Mucosa of stomach (tissue), 1 donor: ENCODE results near the gene PACS2.

Source experiments
- H3K27me3 ChIP-seq: one replicate; pipeline ENCODE4 v1.7.0; 2013; ENCODE audit warnings: mild to moderate bottlenecking, low read length; ENCODE audit not compliant: control insufficient read depth, insufficient read depth
- H3K36me3 ChIP-seq: one replicate; pipeline ENCODE4 v1.7.0; 2013; ENCODE audit warnings: low read length; ENCODE audit not compliant: control insufficient read depth, insufficient read depth
- H3K4me1 ChIP-seq: one replicate; pipeline ENCODE4 v1.7.0; 2013; ENCODE audit warnings: mild to moderate bottlenecking, low read length; ENCODE audit not compliant: control insufficient read depth, insufficient read depth
- H3K4me3 ChIP-seq: one replicate; pipeline ENCODE4 v1.7.0; 2013; ENCODE audit warnings: low read length
- H3K9ac ChIP-seq: one replicate; pipeline ENCODE4 v1.7.0; 2013; ENCODE audit warnings: mild to moderate bottlenecking, low read length, moderate library complexity
- H3K9me3 ChIP-seq: one replicate; pipeline ENCODE4 v1.7.0; 2013; ENCODE audit warnings: mild to moderate bottlenecking, low read length, moderate library complexity; ENCODE audit not compliant: control insufficient read depth
- donor health status: Pancreatic carcinoma.

The PACS2 gene

GRCh38 chr14:105427936-105428485, 113.5 kb downstream of the PACS2 start:
- no peaks in the 10 kb centered on the region for H3K4me1 ChIP-seq
- H3K27me3 ChIP-seq = no peaks in the 10 kb centered on the region
- no peaks in the 10 kb centered on the region for H3K36me3 ChIP-seq
- no peak overlapping the region for H3K4me3 ChIP-seq
- H3K9ac ChIP-seq = no peak overlapping the region
- no peaks in the 10 kb centered on the region for H3K9me3 ChIP-seq

- no peak overlapping the region for H3K9ac ChIP-seq
- no peaks in the 10 kb centered on the region for H3K36me3 ChIP-seq
- H3K4me3 ChIP-seq = no peak overlapping the region
- no peaks in the 10 kb centered on the region for H3K9me3 ChIP-seq
- H3K27me3 ChIP-seq = no peaks in the 10 kb centered on the region
- H3K4me1 ChIP-seq = no peaks in the 10 kb centered on the region
Observed at GRCh38 chr14:105430042-105430441, 115.5 kb downstream of the PACS2 start.

- H3K36me3 ChIP-seq = no peaks in the 10 kb centered on the region
- no peaks in the 10 kb centered on the region for H3K9me3 ChIP-seq
- no peaks in the 10 kb centered on the region for H3K27me3 ChIP-seq
Observed at GRCh38 chr14:105430565-105430964, 116.0 kb downstream of the PACS2 start.

GRCh38 chr14:105431256-105431655, 116.7 kb downstream of the PACS2 start:
- Histone ChIP-seq H3K36me3 (no peaks in the 10 kb centered on the region), H3K4me1 (no peaks in the 10 kb centered on the region), H3K27me3 (no peaks in the 10 kb centered on the region), H3K9me3 (no peaks in the 10 kb centered on the region), H3K9ac (no peak overlapping the region), H3K4me3 (no peak overlapping the region)

More at GRCh38 chr14:105430565-105430964, 116.0 kb downstream of the PACS2 start:
- H3K9ac ChIP-seq = no peak overlapping the region
- no peaks in the 10 kb centered on the region for H3K4me1 ChIP-seq
- no peak overlapping the region for H3K4me3 ChIP-seq

- H3K27me3 ChIP-seq = no peaks in the 10 kb centered on the region
- no peaks in the 10 kb centered on the region for H3K36me3 ChIP-seq
- peaks cover 4% of the 10 kb centered on the region for H3K4me1 ChIP-seq
- H3K9me3 ChIP-seq = no peaks in the 10 kb centered on the region
- H3K9ac ChIP-seq = no peak overlapping the region
- no peak overlapping the region for H3K4me3 ChIP-seq
Observed at GRCh38 chr14:105432657-105433056, 118.1 kb downstream of the PACS2 start.

- no peak overlapping the region for H3K9ac ChIP-seq
- no peaks in the 10 kb centered on the region for H3K27me3 ChIP-seq
- H3K36me3 ChIP-seq = no peaks in the 10 kb centered on the region
- H3K9me3 ChIP-seq = no peaks in the 10 kb centered on the region
- H3K4me3 ChIP-seq = no peak overlapping the region
- H3K4me1 ChIP-seq = peaks cover 4% of the 10 kb centered on the region
Observed at GRCh38 chr14:105433161-105433605, 118.6 kb downstream of the PACS2 start.

- H3K4me1 ChIP-seq = peaks cover 4% of the 10 kb centered on the region
- H3K36me3 ChIP-seq = no peaks in the 10 kb centered on the region
- H3K9me3 ChIP-seq = no peaks in the 10 kb centered on the region
- H3K9ac ChIP-seq = no peak overlapping the region
- H3K4me3 ChIP-seq = no peak overlapping the region
- H3K27me3 ChIP-seq = no peaks in the 10 kb centered on the region
Observed at GRCh38 chr14:105436402-105436801, 121.9 kb downstream of the PACS2 start.

GRCh38 chr14:105436891-105437722, 122.6 kb downstream of the PACS2 start:
- H3K9ac ChIP-seq = no peak overlapping the region
- H3K4me1 ChIP-seq = peaks cover 4% of the 10 kb centered on the region
- H3K9me3 ChIP-seq = no peaks in the 10 kb centered on the region
- no peaks in the 10 kb centered on the region for H3K36me3 ChIP-seq
- no peaks in the 10 kb centered on the region for H3K27me3 ChIP-seq
- no peak overlapping the region for H3K4me3 ChIP-seq

- Histone ChIP-seq H3K4me3 (no peak overlapping the region), H3K9me3 (no peaks in the 10 kb centered on the region), H3K27me3 (no peaks in the 10 kb centered on the region), H3K9ac (no peak overlapping the region), H3K36me3 (no peaks in the 10 kb centered on the region), H3K4me1 (peaks cover 4% of the 10 kb centered on the region)
Observed at GRCh38 chr14:105437723-105438500, 123.4 kb downstream of the PACS2 start.

- Histone ChIP-seq H3K4me3 (no peak overlapping the region), H3K9me3 (no peaks in the 10 kb centered on the region), H3K36me3 (no peaks in the 10 kb centered on the region), H3K27me3 (no peaks in the 10 kb centered on the region), H3K4me1 (peaks cover 4% of the 10 kb centered on the region), H3K9ac (no peak overlapping the region)
Observed at GRCh38 chr14:105439179-105439578, 124.6 kb downstream of the PACS2 start.

GRCh38 chr14:105439710-105440553, 125.4 kb downstream of the PACS2 start:
- Histone ChIP-seq H3K27me3 (no peaks in the 10 kb centered on the region), H3K36me3 (no peaks in the 10 kb centered on the region), H3K4me1 (peaks cover 4% of the 10 kb centered on the region), H3K9ac (no peak overlapping the region), H3K9me3 (no peaks in the 10 kb centered on the region), H3K4me3 (no peak overlapping the region)
